Stomach (tissue), 9 donors: ENCODE measurements around the gene MTHFD2L. TPM values are rescaled to one million over a fixed set of nuclear protein-coding genes. Genes with fewer than 3 reads are reported as not detected.

ENCODE experiments used
- DNase-seq, 2 donors: peaks; one replicate each; pipeline versions ENCODE4 v3.0.0 to v3.0.0-alpha.2; 2013 to 2019
- H3K27ac ChIP-seq, 5 donors: fragments of 200-600 bp in 4 of 5; sonication (generic) in 4 of 5; one replicate each; pipeline ENCODE4 v1.5.1; 2013 to 2019; ENCODE audit warnings: mild to moderate bottlenecking in 1 of 5, moderate library complexity in 1 of 5
- H3K27me3 ChIP-seq, 3 donors: fragments of 200-600 bp; sonication (generic); one replicate each; pipeline ENCODE4 v1.5.1; 2017 to 2019; ENCODE audit warnings: mixed run types in 1 of 3
- H3K36me3 ChIP-seq, 4 donors: fragments of 200-600 bp; sonication (generic); 1 replicate in 3 of 4; 2 replicates in 1 of 4; pipeline ENCODE4 v1.5.1; 2016 to 2019
- H3K4me1 ChIP-seq, 4 donors: fragments of 200-600 bp; sonication (generic); one replicate each; pipeline ENCODE4 v1.5.1; 2016 to 2019
- H3K4me3 ChIP-seq, 4 donors: fragments of 200-600 bp; sonication (generic) in 3 of 4; one replicate each; pipeline ENCODE4 v1.5.1; 2016 to 2019; ENCODE audit warnings: mild to moderate bottlenecking in 1 of 4
- H3K9me3 ChIP-seq, 4 donors: fragments of 200-600 bp; sonication (generic); one replicate each; pipeline ENCODE4 v1.5.1; 2016 to 2019
- CTCF ChIP-seq, 7 experiments: fragments of 450-650 bp in 4 of 7; fragments of 200-600 bp in 3 of 7; sonication (generic) in 3 of 7; IDR thresholded peaks; one replicate each; pipeline ENCODE4 v1.5.1; 2016 to 2019; ENCODE audit warnings: antibody characterized with exemption in 7 of 7, control low read depth in 2 of 7, mild to moderate bottlenecking in 1 of 7
- EP300 ChIP-seq: sonication (generic); formaldehyde crosslinking; IDR thresholded peaks from one replicate; pipeline ENCODE4 v1.6.1; 2017; ENCODE audit warnings: antibody characterized with exemption
- POLR2A ChIP-seq, 4 donors: fragments of 450-650 bp; IDR thresholded peaks; one replicate each; pipeline ENCODE4 v1.6.1; 2016; ENCODE audit warnings: antibody characterized with exemption in 4 of 4, control low read depth in 2 of 4, mild to moderate bottlenecking in 1 of 4, moderate library complexity in 1 of 4
- POLR2AphosphoS5 ChIP-seq, 3 donors: sonication (generic); formaldehyde crosslinking; IDR thresholded peaks; one replicate each; pipeline ENCODE4 v1.6.1; 2016; ENCODE audit warnings: antibody characterized with exemption in 3 of 3
- WGBS, 5 donors: extraction: QIAGEN DNeasy Blood & Tissue Kit in 3 of 5; methylation state at CpG; one replicate each; pipeline versions ENCODE4 v1.1.5 to v1.1.7; 2013 to 2018; 5-methylcytosine and 5-hydroxymethylcytosine counted together
- intact Hi-C: fragments of 100-400 bp; cut with DNase I; formaldehyde crosslinking; loops from one replicate; pipeline ENCODE4 v1.15.1; 2023; ENCODE audit warnings: low total_unique reads
- polyA plus RNA-seq, 3 donors: library from polyadenylated mRNA; stranded (reverse); fragments of 200-250 nt; gene quantifications; one replicate each; pipeline ENCODE4 v1.2.3, GENCODE V29; 2013
- total RNA-seq, 5 donors: library from RNA; depleted of rRNA; stranded (reverse); fragments of >200 nt; gene quantifications; one replicate each; pipeline versions ENCODE4 v1.1.0 to v1.2.3, GENCODE V29; 2014 to 2016
- donor health status: healthy with polysubstance abuse.
- donor health status: Bipolar disorder and iron deficiency.
- donor health status: healthy.

Gene MTHFD2L
- total and polyA plus RNA-seq, 8 donors, result 1.4 to 34.1 (median 8.2) TPM

- Histone ChIP-seq H3K9me3 (no peaks in the 10 kb centered on the region), H3K36me3 (no peaks in the 10 kb centered on the region), H3K4me1 (peaks cover 0 to 44% (median 23%) of the 10 kb centered on the region in 4 donors), H3K27ac (no peak overlapping the region), H3K27me3 (no peaks in the 10 kb centered on the region), H3K4me3 (no peak overlapping the region)
- 96 to 100% (median 97%) methylated on average over 1 of the region's 1 CpG for WGBS, 5 donors
- no peak for TF ChIP-seq CTCF (IDR thresholded peaks at IDR 0.05)
- no peak for TF ChIP-seq POLR2AphosphoS5 (IDR thresholded peaks at IDR 0.05)
- TF ChIP-seq EP300, result no peak
- no peak for TF ChIP-seq POLR2A (IDR thresholded peaks at IDR 0.05)
- intact Hi-C loops, result no loop called here
- no peak for DNase-seq
Measured at GRCh38 chr4:74120086-74120485, 37.8 kb upstream of the MTHFD2L start.

DNA sequence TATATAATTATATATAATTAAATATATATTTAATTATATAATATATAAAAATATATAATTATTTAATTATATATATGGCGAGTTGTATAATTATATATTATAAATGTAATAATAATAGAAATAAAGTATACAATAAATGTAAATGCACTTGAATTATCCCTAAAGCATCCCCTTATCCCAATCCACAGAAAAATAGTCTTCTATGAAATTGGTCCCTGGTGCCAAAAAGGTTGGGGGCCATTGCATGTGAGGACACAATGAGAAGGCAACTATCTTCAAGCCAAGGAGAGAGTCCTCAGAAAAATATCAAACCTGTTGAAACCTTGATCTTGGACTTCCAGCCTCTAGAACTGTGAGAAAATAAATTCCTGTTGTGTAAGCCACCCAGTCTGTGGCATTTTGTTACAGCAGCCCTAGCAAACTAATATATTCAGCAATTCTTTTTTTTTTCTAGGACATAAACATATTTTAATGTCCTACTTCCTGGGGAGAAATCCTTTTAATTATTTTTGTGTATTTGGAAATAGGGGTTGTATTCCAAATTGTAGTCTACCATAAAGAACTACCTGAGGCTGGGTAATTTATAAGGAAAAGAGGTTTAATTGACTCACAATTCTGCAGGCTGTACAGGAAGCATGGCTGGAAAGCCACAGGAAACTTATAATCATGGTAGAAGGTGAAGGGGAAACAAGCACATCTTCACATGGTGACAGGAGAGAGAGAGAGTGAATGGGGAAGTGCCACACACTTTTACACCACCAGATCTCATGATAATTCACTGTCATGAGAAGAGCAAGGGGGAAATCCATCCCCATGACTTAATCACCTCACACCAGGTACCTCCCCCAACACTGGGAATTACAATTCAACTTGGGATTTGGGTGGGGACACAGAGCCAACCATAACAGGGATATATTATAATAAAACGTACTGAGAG, 36.0 kb upstream of the MTHFD2L start:
- no peak for DNase-seq
- intact Hi-C loops, result no loop called here
- Histone ChIP-seq H3K36me3 (no peaks in the 10 kb centered on the region), H3K4me1 (peaks cover 0 to 26% (median 17%) of the 10 kb centered on the region in 4 donors), H3K4me3 (no peak overlapping the region), H3K9me3 (no peaks in the 10 kb centered on the region), H3K27ac (no peak overlapping the region), H3K27me3 (no peaks in the 10 kb centered on the region)
- WGBS, 5 donors, result 62 to 78% (median 70%) methylated on average over 2 of the region's 2 CpGs
- TF ChIP-seq EP300 (no peak), POLR2AphosphoS5 (IDR thresholded peaks at IDR 0.05) (no peak), CTCF (IDR thresholded peaks at IDR 0.05) (no peak), POLR2A (IDR thresholded peaks at IDR 0.05) (no peak)

- H3K4me3 ChIP-seq, result no peak overlapping the region
- 39 to 69% (median 60%) methylated on average over 1 of the region's 1 CpG for WGBS, 5 donors
- no peaks in the 10 kb centered on the region for H3K36me3 ChIP-seq
- H3K9me3 ChIP-seq, result no peaks in the 10 kb centered on the region
- peaks cover 0 to 13% (median 5%) of the 10 kb centered on the region in 4 donors for H3K4me1 ChIP-seq
- DNase-seq, result no peak
- H3K27ac ChIP-seq, result no peak overlapping the region
- no peak for TF ChIP-seq POLR2A (IDR thresholded peaks at IDR 0.05)
- no peaks in the 10 kb centered on the region for H3K27me3 ChIP-seq
- intact Hi-C loops, result no loop called here
Measured at GRCh38 chr4:74123065-74123728, 34.7 kb upstream of the MTHFD2L start.

GRCh38 chr4:74125029-74125428, 32.9 kb upstream of the MTHFD2L start:
- WGBS, 5 donors, result 89 to 96% (median 95%) methylated on average over 1 of the region's 1 CpG
- H3K27me3 ChIP-seq, result no peaks in the 10 kb centered on the region
- H3K9me3 ChIP-seq, result no peaks in the 10 kb centered on the region
- H3K4me3 ChIP-seq, result no peak overlapping the region
- no peak for TF ChIP-seq CTCF (IDR thresholded peaks at IDR 0.05)
- TF ChIP-seq EP300, result no peak
- TF ChIP-seq POLR2A (IDR thresholded peaks at IDR 0.05), result no peak
- no peak for TF ChIP-seq POLR2AphosphoS5 (IDR thresholded peaks at IDR 0.05)
- no peak overlapping the region for H3K27ac ChIP-seq
- H3K4me1 ChIP-seq, result peaks cover 0 to 9% (median 4%) of the 10 kb centered on the region in 4 donors
- no peaks in the 10 kb centered on the region for H3K36me3 ChIP-seq
- DNase-seq, result no peak
- intact Hi-C loops, result no loop called here
